Measurements from ENCODE around the gene MVB12B.
"Not testable (repeated sequence)": the region's sequence is repeated elsewhere in the genome, so short reads cannot be mapped to it uniquely, and the experiment has no call there.

MVB12B gene

DNA sequence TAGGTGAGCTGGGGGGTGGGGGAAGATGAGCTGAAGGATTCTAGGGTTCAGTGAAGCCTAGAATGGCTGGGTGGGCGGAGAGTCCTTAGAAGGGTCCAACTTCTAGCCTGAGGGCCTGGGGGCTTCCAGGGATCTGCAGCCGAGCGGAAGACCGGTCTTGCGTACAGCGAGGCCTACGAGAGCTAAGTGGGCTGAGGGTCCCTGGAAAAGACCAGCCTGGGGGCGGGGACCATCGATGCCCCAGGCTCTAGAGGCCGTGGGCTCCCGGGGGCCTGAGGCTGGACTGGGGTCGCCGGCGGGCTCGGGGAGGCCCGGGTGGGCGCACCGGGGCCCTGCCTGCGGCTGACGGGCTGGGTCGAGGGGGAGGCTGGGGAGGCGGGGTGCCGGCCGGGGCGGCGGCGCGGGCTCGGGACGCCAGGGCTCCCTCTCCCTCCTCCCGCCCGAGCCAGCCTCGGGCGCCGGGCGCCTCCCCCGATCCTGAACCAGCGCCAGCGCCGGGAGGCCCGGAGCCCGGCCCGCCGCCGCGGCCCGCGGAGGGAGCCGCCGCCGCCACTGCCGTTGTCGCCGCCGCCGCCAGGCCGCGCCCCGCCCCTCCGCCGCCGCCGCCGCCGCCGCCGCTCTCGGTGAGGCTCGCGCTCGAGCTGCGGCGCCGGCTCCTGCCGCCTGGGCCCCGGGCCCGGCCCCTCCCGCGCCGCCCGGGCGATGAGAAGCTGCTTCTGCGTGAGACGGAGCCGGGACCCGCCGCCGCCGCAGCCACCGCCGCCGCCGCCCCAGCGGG lies at the start of gene MVB12B:
Gene MVB12B, plus strand, starts transcription at position 602 of the 778 bp plus-strand sequence. Its CDS starts 101 bp downstream, at position 703.
- DNase-seq (ENCODE audit: low read depth in 2 of 2), result no peak

DNA sequence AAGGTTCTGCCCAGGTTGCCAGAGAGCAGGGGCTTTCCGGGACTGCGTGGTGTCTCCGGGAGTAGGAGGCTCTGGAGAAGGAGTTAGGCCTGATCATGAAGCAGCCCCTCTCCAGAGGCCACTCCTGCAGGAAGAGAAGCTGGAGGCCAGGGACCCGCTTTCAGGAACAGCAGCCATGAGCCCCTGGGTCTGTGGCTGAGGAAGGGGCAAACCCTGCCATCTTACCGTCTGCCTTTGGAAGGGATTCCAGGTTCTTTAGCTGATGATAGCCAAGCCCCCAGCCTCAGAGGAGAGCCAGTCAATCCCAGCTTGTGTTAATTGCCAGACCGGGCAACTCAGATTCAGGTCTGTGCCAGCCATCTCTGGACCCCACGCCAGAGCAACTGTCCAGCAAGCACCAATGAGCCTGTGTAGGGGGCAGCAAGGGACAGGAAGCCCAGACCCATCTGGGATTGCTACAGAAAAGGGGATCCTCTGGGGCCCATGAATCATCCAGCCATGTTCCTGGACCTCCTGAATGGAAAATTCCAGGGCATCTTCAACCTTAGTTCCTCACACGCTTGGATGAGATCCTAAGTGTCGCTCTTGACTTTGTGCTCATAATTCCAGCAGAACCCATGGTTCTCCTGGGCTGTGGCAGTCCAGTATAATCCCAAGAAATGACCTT lies 42.7 kb upstream of the MVB12B start:
- no peak for DNase-seq (ENCODE audit: low read depth in 2 of 2)

GRCh38 chr9:126285652-126286051 lies 41.0 kb upstream of the MVB12B start:
- not testable (repeated sequence) for DNase-seq (ENCODE audit: low read depth in 2 of 2)

- DNase-seq (ENCODE audit: low read depth in 2 of 2), result no peak
Measured at GRCh38 chr9:126287166-126287866, 39.3 kb upstream of the MVB12B start.

DNA sequence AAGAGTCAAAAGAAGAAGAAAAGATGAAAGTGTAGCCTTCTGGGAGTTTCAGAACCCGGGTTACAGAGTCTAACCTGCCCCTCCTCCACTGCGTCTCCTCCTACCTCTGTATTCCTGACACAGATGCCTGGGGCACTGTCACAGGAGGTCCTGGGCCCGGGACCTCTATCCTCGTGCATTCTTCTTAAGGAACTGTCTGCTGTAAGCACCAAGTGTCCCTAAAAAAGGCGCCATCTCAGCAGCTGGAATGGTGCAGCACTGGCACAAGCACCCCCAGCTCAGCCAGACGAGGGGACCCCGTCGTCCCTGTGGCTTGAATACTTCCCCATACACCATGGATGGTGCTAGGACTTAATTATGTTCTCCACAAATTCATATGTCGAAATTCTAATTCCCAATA lies 35.8 kb upstream of the MVB12B start:
- no peak for DNase-seq (ENCODE audit: low read depth in 2 of 2)

DNA sequence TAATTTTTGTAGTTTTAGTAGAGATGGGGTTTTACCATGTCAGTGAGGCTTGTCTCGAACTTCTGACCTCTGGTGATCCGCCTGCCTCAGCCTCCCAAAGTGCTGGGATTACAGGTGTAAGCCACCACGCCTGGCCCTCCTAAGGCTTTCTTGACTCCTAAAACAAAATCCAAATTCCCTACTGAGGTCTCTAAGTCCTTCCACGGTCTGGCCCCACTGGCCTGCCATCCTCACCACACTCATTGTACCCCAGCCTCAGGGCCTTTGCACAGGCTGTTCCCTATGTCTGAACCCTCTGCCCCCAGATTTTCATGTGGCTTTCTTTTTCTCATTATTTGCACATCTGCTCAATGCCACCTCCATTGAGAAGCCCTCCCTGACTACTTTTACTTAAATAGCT lies 34.7 kb upstream of the MVB12B start:
- DNase-seq (ENCODE audit: low read depth in 2 of 2), result no peak

DNA sequence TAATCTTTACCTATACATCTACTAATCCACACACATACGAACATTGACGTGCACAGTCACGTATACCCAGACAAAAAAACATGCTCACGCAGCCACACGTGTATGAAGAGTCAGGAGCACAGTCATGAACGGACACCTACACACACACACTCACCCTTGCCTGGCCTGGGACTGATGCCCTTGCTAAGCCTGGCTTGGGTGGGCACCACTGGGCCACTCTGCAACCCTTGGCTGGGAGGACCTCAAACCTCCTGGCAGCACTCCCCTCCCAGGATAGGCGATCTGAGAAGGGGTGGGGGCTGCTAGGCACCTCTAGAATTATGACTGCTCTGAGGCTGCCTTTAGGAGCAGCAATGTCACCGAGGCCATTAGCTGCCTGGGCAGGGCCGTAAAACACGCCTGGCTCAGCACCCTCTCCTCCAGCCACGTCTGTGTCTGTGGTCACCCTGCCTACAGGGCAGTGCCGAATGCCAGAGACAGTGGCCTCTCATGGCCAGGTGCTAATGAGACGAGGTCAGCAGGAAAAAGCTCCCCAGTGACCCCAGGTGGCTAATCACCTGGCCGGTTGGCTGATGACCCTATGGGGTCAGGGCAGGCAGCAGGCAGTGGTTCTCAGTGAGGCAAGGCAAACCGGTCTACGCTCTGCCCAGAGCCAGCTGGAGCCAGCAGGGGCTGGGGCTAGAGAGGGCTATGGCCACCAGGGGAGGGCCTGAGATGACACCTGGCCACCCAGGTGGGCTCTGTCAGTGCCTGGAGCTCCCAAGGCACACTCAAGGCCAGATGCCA lies 33.7 kb upstream of the MVB12B start:
- no peak for DNase-seq (ENCODE audit: low read depth in 2 of 2)

DNA sequence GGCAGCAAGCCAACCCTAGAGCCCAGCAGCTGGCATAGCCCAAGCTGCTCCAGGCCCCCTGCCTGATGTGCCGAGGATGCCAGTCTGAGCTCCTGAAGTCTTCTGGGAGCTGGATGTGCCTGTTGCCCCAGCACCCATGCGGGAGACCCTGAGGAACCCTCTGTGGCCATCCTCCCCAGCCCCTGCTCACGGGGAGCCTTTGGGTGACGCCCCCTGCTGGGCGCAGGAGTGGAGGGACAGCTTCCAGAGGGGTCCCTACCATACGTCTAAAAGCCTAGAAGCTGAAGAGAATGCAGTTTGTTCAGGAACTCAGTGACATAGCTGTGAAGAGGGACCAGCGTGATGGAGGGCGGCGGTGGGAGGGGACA lies 33.1 kb upstream of the MVB12B start:
- no peak for DNase-seq (ENCODE audit: low read depth in 2 of 2)

DNA sequence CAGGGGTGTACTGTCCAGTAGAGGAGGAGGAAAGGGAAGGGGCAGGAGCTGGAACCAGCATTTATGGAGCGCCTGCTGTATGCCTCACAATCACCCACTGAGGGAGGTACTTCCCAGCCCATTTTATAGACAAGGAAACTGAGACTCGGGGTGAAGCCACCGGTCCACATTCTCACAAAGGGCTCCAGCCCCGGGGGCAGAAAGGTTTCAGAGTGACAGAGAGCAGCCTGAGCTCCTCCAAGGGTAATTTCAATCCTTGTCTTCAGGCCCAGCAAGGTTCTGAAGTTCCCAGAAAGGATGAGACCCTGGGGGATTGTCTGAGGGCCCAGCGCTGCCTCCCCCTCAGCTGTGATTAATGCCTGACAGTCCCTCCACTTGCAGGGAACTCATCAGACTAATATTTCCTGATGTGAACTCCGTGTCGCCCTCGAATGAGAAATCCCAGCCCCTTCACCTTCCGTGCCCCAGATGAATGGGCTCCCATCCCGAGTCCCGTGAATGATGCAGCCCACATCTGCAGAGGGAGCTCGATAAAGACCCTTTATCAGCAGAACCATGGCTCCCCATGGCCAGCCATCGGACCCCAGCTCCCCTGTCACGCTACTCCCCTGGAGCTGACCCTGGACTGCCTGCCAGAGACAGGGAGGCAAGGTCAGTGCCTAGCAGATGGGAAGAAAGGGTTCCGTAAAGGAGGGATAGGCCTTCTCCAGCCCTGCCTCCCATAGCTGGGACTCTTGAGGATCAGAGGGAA lies 32.1 kb upstream of the MVB12B start:
- DNase-seq (ENCODE audit: low read depth in 2 of 2), result no peak

GRCh38 chr9:126295082-126295477 lies 31.5 kb upstream of the MVB12B start:
- no peak for DNase-seq (ENCODE audit: low read depth in 2 of 2)

DNA sequence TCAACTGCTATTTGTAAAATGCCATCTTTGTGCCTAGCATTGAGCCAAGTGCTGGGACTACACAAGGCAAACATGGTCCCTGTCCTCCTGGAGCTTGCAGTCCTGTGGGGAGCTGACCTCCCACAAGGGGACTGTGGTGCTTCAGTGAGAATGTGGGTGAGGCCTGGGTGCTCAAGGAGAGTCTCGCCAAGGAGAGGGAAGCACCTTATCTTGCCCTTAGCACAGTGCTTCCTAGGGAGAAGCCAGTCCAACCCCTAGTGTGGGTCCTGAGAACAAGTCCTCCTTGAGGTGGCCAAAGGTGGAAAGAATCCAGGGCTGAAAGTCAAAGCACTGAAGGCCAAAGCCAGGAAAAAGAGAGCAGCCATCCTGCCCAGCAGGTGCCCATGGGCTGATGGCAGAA lies 31.1 kb upstream of the MVB12B start:
- DNase-seq (ENCODE audit: low read depth in 2 of 2), result no peak

DNA sequence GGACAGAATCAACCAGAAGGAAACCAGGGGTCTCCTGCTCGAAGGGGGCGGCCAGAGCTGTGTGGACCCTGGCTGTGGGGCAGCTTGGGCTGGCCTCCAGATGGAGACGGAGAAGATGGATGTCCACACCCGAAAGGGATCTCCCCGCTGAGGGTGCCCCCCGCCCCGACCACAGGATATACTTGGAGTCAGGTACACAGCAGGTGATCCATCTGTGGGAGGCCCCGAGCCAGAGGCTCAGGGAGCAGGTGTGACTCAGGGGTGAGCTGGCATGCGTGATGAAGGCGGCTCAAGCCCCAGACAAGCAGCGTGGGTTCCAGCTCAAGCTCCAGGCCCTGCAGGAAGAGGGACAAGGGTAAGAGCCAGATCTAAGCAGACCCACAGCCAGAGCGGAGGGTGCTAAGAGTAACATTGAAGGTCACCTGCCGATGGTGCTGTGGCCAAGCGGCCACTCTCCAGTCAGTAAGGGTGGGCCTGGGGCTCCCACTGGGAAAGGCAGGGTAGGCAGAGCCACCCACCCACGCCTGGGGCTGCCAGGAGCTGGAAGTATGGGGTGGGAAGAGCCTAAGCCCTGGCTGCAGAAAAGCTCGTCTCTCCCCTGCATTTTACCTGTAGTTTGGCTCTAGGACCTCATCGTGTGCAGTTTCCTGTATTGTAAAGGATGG lies 30.6 kb upstream of the MVB12B start:
- no peak for DNase-seq (ENCODE audit: low read depth in 2 of 2)

DNA sequence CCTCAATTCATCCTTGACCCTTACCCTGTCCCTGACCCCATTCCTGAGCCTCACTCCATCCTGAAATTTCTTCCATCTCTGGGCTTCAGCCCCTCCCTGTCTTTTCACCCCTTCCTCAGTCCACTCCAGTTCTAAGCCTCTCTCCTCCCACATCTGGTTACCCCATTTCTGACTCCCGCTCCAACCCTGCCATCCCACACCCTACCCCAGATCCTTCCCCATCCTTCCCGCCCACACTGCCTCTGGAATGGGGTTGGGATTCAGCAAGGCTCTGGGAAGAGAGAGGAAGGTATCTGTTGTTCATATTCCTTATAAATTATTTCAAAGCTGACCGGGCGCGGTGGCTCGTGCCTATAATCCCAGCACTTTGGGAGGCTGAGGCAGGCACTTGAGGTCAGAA lies 29.9 kb upstream of the MVB12B start:
- DNase-seq (ENCODE audit: low read depth in 2 of 2), result no peak

- DNase-seq (ENCODE audit: low read depth in 2 of 2), result no peak
Measured at GRCh38 chr9:126297661-126298060, 29.0 kb upstream of the MVB12B start.

DNA sequence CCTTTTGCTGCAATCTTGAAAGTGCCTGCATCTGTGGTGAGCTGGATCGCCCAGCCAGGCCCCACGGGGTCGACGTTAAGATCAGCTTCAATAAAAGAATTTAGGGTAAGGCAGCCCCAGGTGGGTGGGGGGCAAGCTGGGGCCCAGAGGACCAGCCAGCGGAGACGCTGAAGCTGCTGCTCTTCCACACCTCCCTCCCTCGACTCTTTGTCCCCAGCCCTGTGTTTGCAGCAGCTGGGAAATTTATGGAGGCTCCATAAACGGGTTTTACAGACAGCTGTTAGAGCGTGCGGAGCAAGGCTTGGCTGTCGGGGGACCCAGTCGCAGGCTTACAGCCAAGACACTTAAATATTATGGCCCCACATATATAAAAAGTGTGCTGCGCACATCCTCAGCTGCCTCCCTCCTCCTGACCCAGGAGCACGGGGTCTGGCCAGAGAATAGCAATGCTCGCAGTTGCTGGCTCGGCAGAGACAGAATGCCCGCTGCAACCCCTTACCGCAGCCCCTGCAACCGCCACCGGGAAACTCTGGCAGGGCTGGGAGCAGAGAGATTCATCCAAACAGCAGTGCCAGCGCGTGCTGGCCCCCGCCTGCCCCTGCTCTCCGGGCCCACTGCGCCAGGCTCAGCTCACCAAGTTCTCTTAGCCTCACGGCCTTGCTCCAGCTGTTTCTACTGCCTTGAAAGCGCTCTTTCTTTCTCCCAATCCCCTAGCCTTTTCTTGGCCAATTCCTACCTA lies 28.4 kb upstream of the MVB12B start:
- no peak for DNase-seq (ENCODE audit: low read depth in 2 of 2)

GRCh38 chr9:126299706-126300276 lies 26.8 kb upstream of the MVB12B start:
- DNase-seq (ENCODE audit: low read depth in 2 of 2), result no peak

DNA sequence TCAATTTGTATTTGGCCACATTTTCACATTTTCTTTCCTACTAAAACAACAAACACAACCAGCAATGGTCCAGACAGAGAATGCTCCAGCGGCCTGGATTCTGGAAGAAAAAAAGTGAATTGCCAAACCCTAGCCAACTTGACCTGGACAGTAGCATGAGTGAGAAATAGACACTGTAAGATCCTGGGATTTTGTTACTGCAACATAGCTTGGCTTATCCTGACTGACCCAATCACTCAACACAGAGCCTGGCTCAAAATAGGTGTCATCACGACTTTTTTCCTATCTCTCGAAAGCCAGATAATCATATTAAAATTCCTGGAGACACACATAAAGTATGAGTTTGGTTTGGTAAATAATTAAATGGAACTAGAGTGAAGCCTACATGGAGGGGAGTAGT lies 25.4 kb upstream of the MVB12B start:
- no peak for DNase-seq (ENCODE audit: low read depth in 2 of 2)

- DNase-seq (ENCODE audit: low read depth in 2 of 2), result peak in 1 of 2 donors; percentile 14
Measured at GRCh38 chr9:126301985-126302603, 24.5 kb upstream of the MVB12B start.

- DNase-seq (ENCODE audit: low read depth in 2 of 2), result no peak
Measured at GRCh38 chr9:126302730-126303129, 23.9 kb upstream of the MVB12B start.

Measured in stimulated activated CD8-positive, alpha-beta memory T cell treated with anti-CD3 and anti-CD28 coated beads, Interleukin-15, amount 100 ng/mL, for 48 hours (primary cell).